ENCODE data around the gene PICK1.

PICK1 gene

DNA sequence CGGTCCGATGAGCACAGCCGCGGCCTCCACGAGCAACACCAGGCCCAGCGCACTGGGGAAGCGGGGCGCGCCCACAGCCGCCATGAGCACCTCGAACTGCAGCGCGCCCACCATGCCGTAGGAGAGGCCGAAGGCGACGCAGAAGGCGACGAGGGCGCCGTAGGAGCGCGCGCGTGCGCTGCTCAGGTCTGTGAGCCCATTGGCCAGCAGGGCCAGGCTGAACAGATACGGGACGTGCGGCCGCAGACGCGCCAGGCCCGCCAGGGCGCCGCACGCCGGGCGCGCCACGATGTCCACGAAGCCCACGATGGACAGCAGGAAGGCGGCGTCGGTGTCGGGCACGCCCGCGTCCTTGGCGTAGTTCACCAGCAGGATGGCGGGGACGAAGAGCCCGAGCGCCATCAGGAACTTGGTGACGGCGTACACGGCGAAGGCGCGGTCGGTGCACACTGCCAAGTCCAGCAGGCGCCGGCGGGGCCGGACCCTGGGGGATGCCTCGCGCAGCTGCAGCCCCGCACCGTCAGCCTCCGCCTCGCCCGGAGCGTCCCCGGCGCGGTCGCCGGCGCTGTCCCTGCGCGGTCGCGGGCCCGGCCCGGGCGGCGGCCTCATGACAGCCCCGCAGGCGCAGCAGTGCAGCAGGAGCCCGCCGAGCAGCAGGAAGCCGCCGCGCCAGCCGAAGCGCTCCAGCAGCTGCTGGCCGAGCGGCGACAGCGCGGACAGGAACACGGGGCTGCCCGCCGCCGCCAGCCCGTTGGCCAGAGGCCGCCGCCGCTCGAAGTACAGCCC, 23.8 kb downstream of the PICK1 start:
- no peak for TF ChIP-seq CTCF (IDR thresholded peaks at IDR 0.05; ENCODE audit: extremely low read depth, insufficient read depth, missing control alignments)
- in situ Hi-C loops (cut with MboI; ENCODE audit: low pct_unique_long_range_greater_than_20kb, low sequenced_read_pairs, unreplicated experiment), result no loop called here
- DNase-seq (ENCODE audit: low spot score), result no peak

DNA sequence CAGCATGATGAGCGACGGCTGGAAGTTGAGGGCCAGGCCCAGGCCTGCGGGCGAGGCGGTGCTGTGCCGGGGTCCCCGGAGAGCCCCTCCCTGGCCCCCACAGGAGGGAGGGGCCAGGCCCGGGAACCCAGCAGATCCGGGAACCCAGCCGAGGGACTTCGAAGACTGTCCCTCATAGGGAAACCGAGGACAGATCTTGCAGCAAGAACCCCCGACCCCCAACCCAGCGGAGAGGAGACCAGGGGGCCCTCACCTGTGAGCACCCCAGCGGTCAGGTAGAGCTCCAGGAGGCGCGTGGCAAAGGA, 24.4 kb downstream of the PICK1 start:
- TF ChIP-seq CTCF (IDR thresholded peaks at IDR 0.05; ENCODE audit: extremely low read depth, insufficient read depth, missing control alignments), result no peak
- no peak for DNase-seq (ENCODE audit: low spot score)
- in situ Hi-C loops (cut with MboI; ENCODE audit: low pct_unique_long_range_greater_than_20kb, low sequenced_read_pairs, unreplicated experiment), result no loop called here

DNA sequence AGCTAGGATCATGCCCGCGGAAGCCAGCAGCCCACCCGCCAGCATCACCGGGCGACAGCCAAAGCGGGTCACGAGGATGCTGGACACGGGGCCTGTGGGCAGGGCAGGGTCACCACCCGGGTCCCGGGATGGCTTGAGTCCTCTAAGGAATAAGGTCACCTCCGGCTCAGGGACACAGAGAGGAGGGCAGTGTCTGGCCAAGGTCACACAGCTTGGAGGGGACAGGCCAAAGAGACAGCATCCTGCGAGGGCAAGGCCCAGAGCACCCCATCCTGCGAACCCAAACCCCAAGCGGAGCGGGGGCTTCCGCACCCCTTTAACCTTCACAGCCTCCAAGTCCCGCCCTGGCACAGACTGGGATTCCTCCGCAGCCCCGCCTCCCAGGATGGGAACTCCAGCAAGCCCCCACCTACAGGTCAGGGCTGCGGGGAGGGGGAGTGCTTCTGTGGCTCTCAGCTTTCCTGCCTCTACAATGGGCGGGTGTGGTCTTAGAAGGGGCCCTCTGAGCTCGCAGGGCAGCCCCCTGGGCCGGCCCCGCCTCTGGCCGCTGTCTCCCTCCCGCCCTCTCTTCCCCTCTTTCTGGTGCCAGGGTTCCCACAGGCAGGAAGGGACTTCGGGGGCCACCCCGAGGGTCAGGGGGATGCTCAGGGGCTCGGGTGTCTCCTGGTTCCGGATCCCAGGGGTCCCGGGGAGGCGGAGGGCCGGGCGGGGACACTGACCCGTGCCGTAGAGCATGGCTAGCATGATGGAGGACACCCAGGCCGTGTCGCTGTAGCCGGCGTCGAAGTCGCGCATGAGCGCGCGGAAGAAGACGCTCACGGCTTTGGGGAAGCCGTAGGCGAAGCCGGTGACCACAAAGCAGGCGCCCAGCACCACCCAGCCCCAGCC, 25.0 kb downstream of the PICK1 start:
- peak; percentile 59 for DNase-seq (ENCODE audit: low spot score)
- in situ Hi-C loops (cut with MboI; ENCODE audit: low pct_unique_long_range_greater_than_20kb, low sequenced_read_pairs, unreplicated experiment), result no loop called here
- TF ChIP-seq CTCF (IDR thresholded peaks at IDR 0.05; ENCODE audit: extremely low read depth, insufficient read depth, missing control alignments), result no peak

- no peak for DNase-seq (ENCODE audit: low spot score)
- TF ChIP-seq CTCF (IDR thresholded peaks at IDR 0.05; ENCODE audit: extremely low read depth, insufficient read depth, missing control alignments), result no peak
- in situ Hi-C loops (cut with MboI; ENCODE audit: low pct_unique_long_range_greater_than_20kb, low sequenced_read_pairs, unreplicated experiment), result no loop called here
These were observed 25.9 kb downstream of the PICK1 start for GRCh38 chr22:38082986-38083710.

DNA sequence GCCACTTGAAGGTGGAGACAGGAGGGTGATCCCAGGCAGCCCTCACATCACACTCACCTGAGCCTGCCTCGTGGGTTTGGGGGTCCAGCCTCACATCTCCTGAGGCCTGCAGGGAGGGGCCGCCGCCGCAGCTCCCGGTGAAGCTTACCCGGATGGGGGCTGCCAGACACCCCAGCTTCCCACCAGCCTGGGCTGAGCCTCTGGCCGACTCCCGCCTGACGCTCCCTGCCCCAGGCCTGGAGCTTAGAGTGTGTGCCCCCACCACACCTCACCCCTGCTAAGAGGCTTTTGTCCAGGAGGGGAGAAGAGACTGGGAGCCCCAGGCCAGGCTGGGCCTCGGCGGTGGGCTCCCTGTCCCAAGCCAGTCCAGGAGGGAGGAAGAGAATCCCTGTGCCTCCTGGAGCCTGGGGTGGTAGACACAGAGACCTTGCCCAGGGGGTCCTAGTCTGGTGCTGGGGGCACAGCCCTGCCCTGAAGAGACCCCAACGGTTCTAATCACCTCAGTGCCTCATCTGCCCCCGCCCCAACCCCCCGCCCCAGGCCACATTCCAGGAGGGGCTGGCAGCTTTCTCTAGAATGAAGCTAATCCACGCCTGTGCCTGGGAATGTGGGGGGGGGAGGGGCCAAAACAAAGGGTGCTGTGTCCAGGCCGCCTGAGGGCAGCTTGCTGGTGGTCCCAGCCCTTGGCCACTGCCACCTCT, 26.9 kb downstream of the PICK1 start, which contains the start of gene SLC16A8:
Gene SLC16A8, minus strand, starts transcription at position 254 of the 701 bp plus-strand sequence. CDS start 1,311 bp downstream, outside the sequence.
- no peak for TF ChIP-seq CTCF (IDR thresholded peaks at IDR 0.05; ENCODE audit: extremely low read depth, insufficient read depth, missing control alignments)
- in situ Hi-C loops (cut with MboI; ENCODE audit: low pct_unique_long_range_greater_than_20kb, low sequenced_read_pairs, unreplicated experiment), result no loop called here
- no peak for DNase-seq (ENCODE audit: low spot score)

- no peak for TF ChIP-seq CTCF (IDR thresholded peaks at IDR 0.05; ENCODE audit: extremely low read depth, insufficient read depth, missing control alignments)
- in situ Hi-C loops (cut with MboI; ENCODE audit: low pct_unique_long_range_greater_than_20kb, low sequenced_read_pairs, unreplicated experiment), result no loop called here
- DNase-seq (ENCODE audit: low spot score), result no peak
These were observed 27.9 kb downstream of the PICK1 start for GRCh38 chr22:38085056-38085455.
